HL-60/S4 (cell line): ENCODE results near the gene PKHD1.

Experiments used
- in situ Hi-C: fragments of 300-500 bp; cut with MboI; formaldehyde crosslinking; loops from 2 replicates; pipeline ENCODE4 v1.14.3; 2022; ENCODE audit warnings: low sequenced_read_pairs

The PKHD1 gene

DNA sequence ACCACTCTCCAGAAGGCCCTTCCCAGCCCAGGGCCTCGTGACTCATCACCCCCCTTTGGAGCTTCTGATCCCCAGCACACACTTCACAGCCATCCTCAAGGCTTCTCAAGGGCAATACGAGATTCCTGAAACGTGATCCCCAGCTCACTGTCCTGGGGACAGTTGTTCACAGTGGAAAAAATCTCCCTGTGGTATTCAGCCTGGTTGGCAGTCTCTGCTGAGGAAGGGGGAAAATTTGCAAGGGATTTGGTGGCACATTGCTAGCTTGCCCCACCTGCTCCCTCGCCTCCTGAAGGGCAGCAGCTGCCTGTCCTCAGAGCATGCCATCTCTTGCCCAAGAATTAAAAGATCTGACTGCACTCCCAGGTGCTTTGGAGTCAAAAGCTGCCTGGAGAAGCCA lies 20.7 kb upstream of the PKHD1 start:
- in situ Hi-C loops: no loop called here

- in situ Hi-C loops: no loop called here
Observed at GRCh38 chr6:52106994-52107393, 19.6 kb upstream of the PKHD1 start.

DNA sequence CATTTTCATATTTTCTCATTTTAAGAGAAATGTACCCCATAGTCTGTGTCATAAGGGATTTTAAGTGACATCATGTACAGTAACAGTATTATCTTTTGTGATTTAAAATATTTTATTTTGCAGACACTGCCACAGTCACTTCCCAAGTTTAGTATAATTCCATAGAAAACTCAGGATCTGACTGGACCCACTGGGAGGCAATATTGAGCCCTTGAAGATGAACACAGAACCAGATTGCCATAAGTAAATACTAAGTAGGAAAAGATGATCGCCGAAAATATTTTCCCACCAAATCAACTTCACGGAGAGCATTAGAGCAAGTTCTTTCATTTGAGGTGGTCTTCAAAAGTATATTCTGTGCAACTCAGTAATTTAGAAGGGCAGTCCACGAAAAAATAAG lies 17.6 kb upstream of the PKHD1 start:
- in situ Hi-C loops: no loop called here

- in situ Hi-C loops: no loop called here
Observed at GRCh38 chr6:52103623-52104022, 16.2 kb upstream of the PKHD1 start.

DNA sequence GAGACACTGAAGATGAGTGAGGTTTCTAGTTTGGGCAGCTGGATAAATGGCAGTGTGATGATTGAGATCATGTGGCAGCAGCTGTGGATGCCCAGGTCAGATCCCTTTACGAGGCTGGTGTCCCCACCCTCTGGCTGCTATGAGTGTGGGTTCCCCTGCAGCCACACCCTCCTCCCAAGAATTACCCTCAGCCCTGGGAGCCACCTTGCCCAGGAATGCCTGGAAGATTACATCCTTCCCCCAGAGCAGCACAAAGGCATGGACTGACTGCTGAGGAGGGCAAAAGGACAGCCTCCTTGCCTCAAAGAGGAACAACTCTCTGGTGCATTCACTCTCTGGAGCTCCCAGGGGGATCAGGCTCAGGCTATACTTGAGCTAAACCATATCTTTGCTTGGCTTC lies 15.0 kb upstream of the PKHD1 start:
- in situ Hi-C loops: no loop called here

DNA sequence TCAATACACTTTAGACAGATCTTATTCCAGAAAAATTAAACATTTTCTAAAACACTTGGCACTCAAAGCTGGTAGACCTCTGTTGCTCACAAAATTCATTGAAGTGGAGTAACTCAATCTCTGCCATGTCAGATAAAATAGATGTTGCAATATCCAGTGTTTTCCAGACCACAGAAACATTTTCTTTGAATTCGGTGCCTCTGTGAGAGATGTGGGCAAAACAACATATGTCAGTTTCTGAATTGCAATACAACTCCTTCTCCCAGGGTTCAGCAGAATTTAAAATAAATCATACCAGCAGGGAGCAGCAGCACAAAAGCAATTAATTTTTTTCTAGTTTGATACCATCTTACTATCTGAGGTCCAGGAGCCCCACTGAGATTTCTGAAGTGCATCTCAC lies 11.3 kb upstream of the PKHD1 start:
- in situ Hi-C loops: no loop called here

GRCh38 chr6:52089758-52090348 lies 2.4 kb upstream of the PKHD1 start:
- in situ Hi-C loops: no loop called here

DNA sequence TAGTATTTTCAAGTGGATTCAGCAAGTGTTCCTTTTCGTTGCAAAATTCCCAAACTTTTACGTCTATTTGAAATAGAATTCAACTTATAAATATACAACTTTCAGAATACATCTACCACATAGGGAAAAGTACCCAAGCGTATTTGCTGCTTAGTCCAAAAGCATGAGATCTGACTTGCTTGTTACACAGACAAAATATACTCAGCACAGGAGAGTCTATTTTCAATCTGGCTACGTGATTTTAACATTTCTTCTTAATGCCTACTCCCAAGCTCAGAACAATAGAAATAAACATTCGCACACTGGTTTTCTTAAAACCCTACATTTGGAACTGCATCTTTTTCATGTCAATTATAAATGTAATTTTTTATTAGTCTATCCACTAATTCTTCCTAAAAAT lies 672 bp downstream of the PKHD1 start:
- in situ Hi-C loops: no loop called here

GRCh38 chr6:52081237-52081636 lies 6.2 kb downstream of the PKHD1 start:
- in situ Hi-C loops: no loop called here

GRCh38 chr6:52077961-52078625 lies 9.3 kb downstream of the PKHD1 start:
- in situ Hi-C loops: no loop called here

DNA sequence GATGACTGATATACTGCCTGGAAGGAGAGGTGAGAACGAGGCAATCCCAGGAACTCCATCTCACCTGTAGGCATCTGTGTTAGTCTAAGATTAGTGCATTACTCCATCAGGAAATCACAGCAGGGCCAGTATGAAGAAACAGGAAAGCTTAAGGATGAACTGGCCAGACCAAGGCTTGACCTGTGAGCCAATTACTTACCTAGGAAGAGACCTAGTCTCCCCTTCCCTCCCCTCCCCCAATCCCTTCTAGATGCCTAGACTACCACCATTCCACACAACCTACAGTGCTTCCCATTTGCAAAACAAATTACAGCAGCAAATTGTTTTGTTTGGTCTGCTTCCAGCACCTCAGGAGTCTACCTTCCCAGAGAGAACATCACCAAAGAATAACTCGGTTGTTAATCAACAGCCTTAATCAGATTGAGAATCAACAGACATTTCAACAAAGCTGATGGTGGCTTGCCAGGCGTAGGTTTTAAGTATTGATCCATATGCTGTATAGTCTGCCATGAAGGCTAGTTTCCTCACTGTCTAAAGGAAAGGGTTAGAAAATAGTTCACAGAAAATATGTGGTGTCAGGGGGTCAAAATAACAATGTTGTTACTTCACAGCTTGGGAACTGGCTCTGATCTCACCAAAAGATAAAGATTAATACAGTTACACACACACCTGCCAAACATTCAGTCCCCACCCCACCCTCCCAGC lies 10.1 kb downstream of the PKHD1 start:
- in situ Hi-C loops: no loop called here

- in situ Hi-C loops: no loop called here
Observed at GRCh38 chr6:52076791-52077179, 10.6 kb downstream of the PKHD1 start.

- in situ Hi-C loops: no loop called here
Observed at GRCh38 chr6:52074716-52075115, 12.7 kb downstream of the PKHD1 start.

DNA sequence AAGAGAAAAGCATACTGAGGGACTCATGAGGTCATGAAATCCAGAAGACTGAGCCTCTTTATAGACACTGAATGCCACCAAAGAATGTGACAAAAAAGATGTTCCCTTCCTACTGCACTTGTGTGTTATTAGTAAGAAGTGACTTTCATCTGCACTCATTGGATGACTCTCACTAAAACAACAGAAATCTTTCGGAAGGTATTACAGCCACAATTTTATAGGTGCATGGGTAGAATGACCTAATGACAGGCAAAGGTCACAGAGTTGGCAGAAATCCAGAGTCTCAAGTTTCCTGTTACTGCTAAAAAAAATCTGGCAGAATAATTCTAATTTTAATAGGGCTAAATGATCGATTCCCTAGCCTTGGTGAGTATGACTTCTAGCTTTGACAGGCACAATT lies 13.3 kb downstream of the PKHD1 start:
- in situ Hi-C loops: no loop called here

- in situ Hi-C loops: no loop called here
Observed at GRCh38 chr6:52065621-52066020, 21.8 kb downstream of the PKHD1 start.

GRCh38 chr6:52063584-52064344 lies 23.6 kb downstream of the PKHD1 start:
- in situ Hi-C loops: no loop called here

DNA sequence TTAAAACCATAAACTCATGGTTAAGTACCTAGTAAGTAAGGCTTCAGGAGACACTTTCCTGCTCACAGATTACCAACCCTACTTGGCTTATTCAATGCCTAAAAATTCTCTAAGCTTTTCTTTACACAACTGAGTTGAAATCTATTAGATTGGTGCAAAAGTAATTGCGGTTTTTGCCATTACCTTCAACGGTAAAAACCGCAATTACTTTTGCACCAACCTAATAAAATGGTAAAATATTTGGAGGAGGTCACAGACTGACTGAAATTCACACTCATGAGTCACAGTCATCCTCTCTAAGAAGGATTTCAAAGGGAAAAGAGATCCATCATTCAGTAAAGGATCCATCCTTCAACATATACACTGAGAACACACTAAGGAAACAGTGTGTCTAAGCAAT lies 25.9 kb downstream of the PKHD1 start:
- in situ Hi-C loops: no loop called here

- in situ Hi-C loops: no loop called here
Observed at GRCh38 chr6:52059821-52060220, 27.6 kb downstream of the PKHD1 start.

- in situ Hi-C loops: no loop called here
Observed at GRCh38 chr6:52055451-52055850, 32.0 kb downstream of the PKHD1 start.

DNA sequence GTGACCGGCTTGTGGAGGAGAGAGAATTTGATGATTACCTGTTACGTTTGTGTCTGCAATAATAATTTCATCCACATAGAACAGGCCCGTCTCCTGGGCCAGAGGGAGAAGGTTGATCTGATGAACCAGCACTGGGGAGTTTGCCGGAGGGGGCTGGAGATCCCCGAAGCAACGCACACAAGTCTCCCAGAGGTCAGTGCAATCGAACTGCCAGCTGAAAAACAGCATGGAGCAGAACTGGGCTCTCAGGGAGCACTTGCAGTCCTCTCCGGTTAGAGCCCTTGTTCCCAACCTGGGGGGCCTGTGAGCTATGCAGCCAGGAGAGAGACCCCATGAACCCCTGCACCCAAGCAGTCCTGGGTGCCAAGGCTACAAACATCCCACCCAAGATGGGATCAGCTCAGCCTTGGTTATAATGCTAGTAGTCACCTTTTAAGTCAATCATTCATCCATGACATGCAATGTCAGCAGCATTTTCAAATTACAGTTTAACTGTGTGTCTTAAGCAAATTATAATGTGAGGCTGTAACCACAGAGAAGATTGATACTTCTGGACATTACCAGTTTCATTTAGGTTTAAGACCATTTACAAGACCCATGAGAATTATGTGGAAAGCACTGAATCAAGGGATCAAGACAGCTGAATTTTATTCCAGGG lies 34.2 kb downstream of the PKHD1 start:
- in situ Hi-C loops: no loop called here

DNA sequence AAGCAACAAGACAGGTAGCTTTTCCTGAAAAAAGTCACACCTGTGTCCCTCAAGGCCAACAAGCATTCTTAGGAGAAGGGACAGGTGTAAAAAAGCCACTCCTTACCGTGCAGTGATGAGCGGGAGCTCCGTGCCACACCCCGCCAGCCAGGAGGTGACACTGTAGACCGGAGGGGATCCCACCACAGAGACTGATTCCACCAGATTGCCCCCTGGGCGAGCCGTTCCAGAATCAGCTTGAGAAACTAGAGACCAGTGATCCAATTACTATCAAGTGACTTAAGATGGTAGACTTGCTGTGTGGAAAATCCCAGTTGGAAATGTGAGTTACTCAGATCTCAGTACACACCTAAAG lies 37.4 kb downstream of the PKHD1 start:
- in situ Hi-C loops: no loop called here
